H9 (cell line): Measurements from ENCODE around the gene PNO1. TPM values are rescaled to one million over a fixed set of nuclear protein-coding genes. Genes with fewer than 3 reads are reported as not detected.

ENCODE experiments used
- DNase-seq: peaks from one replicate; pipeline ENCODE4 v3.0.0-alpha.2; 2017
- H2AFZ ChIP-seq: one replicate; pipeline ENCODE4 v1.6.1; 2013; ENCODE audit warnings: mild to moderate bottlenecking, low read length, control low read depth, moderate library complexity
- H2AK5ac ChIP-seq: 2 replicates; pipeline ENCODE4 v1.6.1; 2013; ENCODE audit warnings: low read length, control low read depth, mixed read lengths; ENCODE audit not compliant: insufficient read length
- H2BK120ac ChIP-seq: one replicate; pipeline ENCODE4 v1.6.1; 2013; ENCODE audit warnings: low read depth, mild to moderate bottlenecking, low read length, control low read depth, inconsistent platforms; ENCODE audit not compliant: poor library complexity, severe bottlenecking
- H2BK12ac ChIP-seq: 2 replicates; pipeline ENCODE4 v1.6.1; 2013; ENCODE audit warnings: low read length, control low read depth, mixed read lengths, low read depth; ENCODE audit not compliant: insufficient read length
- H2BK15ac ChIP-seq: 2 replicates; pipeline ENCODE4 v1.6.1; 2013; ENCODE audit warnings: low read depth, low read length, control low read depth
- H2BK20ac ChIP-seq: one replicate; pipeline ENCODE4 v1.6.1; 2013; ENCODE audit warnings: low read depth, mild to moderate bottlenecking, low read length, control low read depth, inconsistent platforms; ENCODE audit not compliant: poor library complexity, severe bottlenecking
- H2BK5ac ChIP-seq: 2 replicates; pipeline ENCODE4 v1.6.1; 2013; ENCODE audit warnings: low read length, control low read depth, mixed read lengths; ENCODE audit not compliant: insufficient read length
- H3K14ac ChIP-seq: 2 replicates; pipeline ENCODE4 v1.6.1; 2013; ENCODE audit warnings: low read length, control low read depth; ENCODE audit not compliant: insufficient read depth
- H3K18ac ChIP-seq: 2 replicates; pipeline ENCODE4 v1.6.1; 2013; ENCODE audit warnings: low read depth, mild to moderate bottlenecking, mixed read lengths, low read length, control low read depth; ENCODE audit not compliant: insufficient read length
- H3K23ac ChIP-seq: 2 replicates; pipeline ENCODE4 v1.6.1; 2013; ENCODE audit warnings: low read length, control low read depth, mixed read lengths, low read depth; ENCODE audit not compliant: insufficient read length
- H3K23me2 ChIP-seq: 2 replicates; pipeline ENCODE4 v1.6.1; 2013; ENCODE audit warnings: low read depth, mild to moderate bottlenecking, mixed read lengths, low read length, control low read depth; ENCODE audit not compliant: insufficient read length, poor library complexity, severe bottlenecking
- H3K27ac ChIP-seq: 2 replicates; pipeline ENCODE4 v1.5.1; 2013; ENCODE audit warnings: low read length, control low read depth, mixed read lengths, low read depth; ENCODE audit not compliant: insufficient read length
- H3K27me3 ChIP-seq: 2 replicates; pipeline ENCODE4 v1.6.1; 2013; ENCODE audit warnings: low read length, control low read depth, inconsistent platforms; ENCODE audit not compliant: insufficient read depth
- H3K4ac ChIP-seq: 2 replicates; pipeline ENCODE4 v1.6.1; 2013; ENCODE audit warnings: low read depth, mild to moderate bottlenecking, control low read depth, inconsistent platforms, low read length, moderate library complexity
- H3K4me1 ChIP-seq: 2 replicates; pipeline ENCODE4 v1.6.1; 2013; ENCODE audit warnings: low read length, control low read depth, inconsistent platforms; ENCODE audit not compliant: insufficient read depth
- H3K4me2 ChIP-seq: 2 replicates; pipeline ENCODE4 v1.6.1; 2013; ENCODE audit warnings: low read length, control low read depth, mixed read lengths; ENCODE audit not compliant: insufficient read length, insufficient read depth
- H3K56ac ChIP-seq: 2 replicates; pipeline ENCODE4 v1.6.1; 2013; ENCODE audit warnings: low read depth, mild to moderate bottlenecking, mixed read lengths, low read length, control low read depth; ENCODE audit not compliant: insufficient read length
- H3K79me1 ChIP-seq: 2 replicates; pipeline ENCODE4 v1.6.1; 2013; ENCODE audit warnings: low read depth, mild to moderate bottlenecking, moderate library complexity, low read length, control low read depth, inconsistent platforms; ENCODE audit not compliant: insufficient read depth, poor library complexity, severe bottlenecking
- H3K79me2 ChIP-seq: 2 replicates; pipeline ENCODE4 v1.6.1; 2013; ENCODE audit warnings: low read length, control low read depth, inconsistent platforms; ENCODE audit not compliant: insufficient read depth
- H3K9ac ChIP-seq: 2 replicates; pipeline ENCODE4 v1.6.1; 2013; ENCODE audit warnings: low read length, control low read depth, mixed read lengths; ENCODE audit not compliant: insufficient read length; ENCODE audit errors: extremely low read depth
- H3K9me3 ChIP-seq: one replicate; pipeline ENCODE4 v1.6.1; 2013; ENCODE audit warnings: low read depth, low read length, inconsistent platforms; ENCODE audit not compliant: control insufficient read depth
- H3T11ph ChIP-seq: one replicate; pipeline ENCODE4 v1.6.1; 2013; ENCODE audit warnings: mild to moderate bottlenecking, low read length, control low read depth, inconsistent platforms
- H4K20me1 ChIP-seq: one replicate; pipeline ENCODE4 v1.6.1; 2013; ENCODE audit not compliant: control insufficient read depth, insufficient read length, insufficient read depth
- H4K5ac ChIP-seq: 2 replicates; pipeline ENCODE4 v1.6.1; 2013; ENCODE audit warnings: low read depth, mild to moderate bottlenecking, mixed read lengths, low read length, control low read depth; ENCODE audit not compliant: insufficient read length
- H4K8ac ChIP-seq: replicated peaks from 2 replicates; pipeline ENCODE4 v1.6.1; 2013; ENCODE audit warnings: low read length, control low read depth, mixed read lengths, low read depth; ENCODE audit not compliant: insufficient read length
- H4K91ac ChIP-seq: 2 replicates; pipeline ENCODE4 v1.6.1; 2013; ENCODE audit warnings: low read depth, mild to moderate bottlenecking, moderate library complexity, mixed read lengths, low read length, control low read depth; ENCODE audit not compliant: insufficient read length
- H3K27ac Mint-ChIP-seq, 3 experiments: 2 replicates in 2 of 3; 3 replicates in 1 of 3; pipeline ENCODE4 v1.8.0; 2020 to 2021; ENCODE audit warnings: mixed read lengths in 3 of 3, mild to moderate bottlenecking in 1 of 3, moderate library complexity in 1 of 3
- H3K27me3 Mint-ChIP-seq: 2 replicates; pipeline ENCODE4 v1.8.0; 2021; ENCODE audit warnings: low read depth, mild to moderate bottlenecking, moderate library complexity, mixed read lengths
- H3K36me3 Mint-ChIP-seq, 3 experiments: 2 replicates in 2 of 3; 3 replicates in 1 of 3; pipeline ENCODE4 v1.8.0; 2020 to 2021; ENCODE audit warnings: low read depth in 3 of 3, mixed read lengths in 3 of 3; ENCODE audit not compliant: insufficient read depth in 1 of 3
- H3K4me1 Mint-ChIP-seq, 2 experiments: 2 replicates each; pipeline ENCODE4 v1.8.0; 2020; ENCODE audit warnings: mixed read lengths in 2 of 2
- H3K4me3 Mint-ChIP-seq, 2 experiments: 2 replicates in 1 of 2; 3 replicates in 1 of 2; pipeline ENCODE4 v1.8.0; 2020 to 2021; ENCODE audit warnings: mild to moderate bottlenecking in 2 of 2, mixed read lengths in 2 of 2, moderate library complexity in 1 of 2
- H3K9me3 Mint-ChIP-seq, 2 experiments: 2 replicates in 1 of 2; 3 replicates in 1 of 2; pipeline ENCODE4 v1.8.0; 2020; ENCODE audit warnings: mild to moderate bottlenecking in 2 of 2, mixed read lengths in 2 of 2, moderate library complexity in 1 of 2
- CTCF ChIP-seq: fragments of 200-600 bp; sonication (generic); conservative IDR thresholded peaks from 3 replicates; pipeline ENCODE4 v1.8.0; 2021; ENCODE audit warnings: antibody characterized with exemption, mild to moderate bottlenecking
- WGBS: extraction: QIAGEN DNeasy Blood & Tissue Kit; methylation state at CpG from one replicate; pipeline ENCODE4 v1.1.7; 2013; ENCODE audit warnings: missing lambda C conversion rate, low lambda C conversion rate, mixed read lengths; ENCODE audit not compliant: insufficient read length; ENCODE audit errors: extremely low coverage; 5-methylcytosine and 5-hydroxymethylcytosine counted together
- total RNA-seq: library from RNA; stranded (reverse); gene quantifications from 2 replicates; pipeline ENCODE4 v1.2.1, GENCODE V29; 2021

Gene PNO1
- total RNA-seq, 1 experiment from 2014 or later = 46.5 TPM

GRCh38 chr2:68178432-68178831 lies 20.7 kb downstream of the PNO1 start:
- no peak for TF ChIP-seq CTCF

More at GRCh38 chr2:68178432-68178831, 20.7 kb downstream of the PNO1 start:
- no peaks in the 10 kb centered on the region for H3K9me3 Mint-ChIP-seq
- no peak overlapping the region for H3K18ac ChIP-seq
- H3K79me1 ChIP-seq = peaks cover 3% of the 10 kb centered on the region
- H3K23me2 ChIP-seq = no peaks in the 10 kb centered on the region
- H3K4me1 ChIP-seq = no peaks in the 10 kb centered on the region
- H4K91ac ChIP-seq = no peak overlapping the region
- no peaks in the 10 kb centered on the region for H3K9me3 ChIP-seq
- no peak overlapping the region for H3K4me2 ChIP-seq
- no peak overlapping the region for H3K9ac ChIP-seq
- no peak overlapping the region for H3K23ac ChIP-seq
- H3K27ac ChIP-seq = no peak overlapping the region
- H2AK5ac ChIP-seq = no peak overlapping the region
- H4K8ac ChIP-seq = no peak overlapping the region
- H2BK15ac ChIP-seq = no peak overlapping the region
- no peak overlapping the region for H2BK5ac ChIP-seq
- WGBS = no CpG with 5 or more reads among the region's 3 CpGs
- no peak overlapping the region for H2BK20ac ChIP-seq
- no peak overlapping the region for H2BK12ac ChIP-seq
- DNase-seq = no peak
- no peaks in the 10 kb centered on the region for H3K79me2 ChIP-seq
- no peaks in the 10 kb centered on the region for H3K27me3 Mint-ChIP-seq
- H3T11ph ChIP-seq = no peak overlapping the region
- H3K27me3 ChIP-seq = no peaks in the 10 kb centered on the region
- no peaks in the 10 kb centered on the region for H4K20me1 ChIP-seq
- H3K4me1 Mint-ChIP-seq = peaks cover 0 to 5% of the 10 kb centered on the region in 2 experiments; a peak in 1 of 4 replicates
- H2BK120ac ChIP-seq = no peak overlapping the region
- H3K36me3 Mint-ChIP-seq = peaks cover 4 to 44% (median 29%) of the 10 kb centered on the region in 3 experiments; a peak in 6 of 7 replicates
- no peak overlapping the region for H2AFZ ChIP-seq
- no peak overlapping the region for H3K4ac ChIP-seq
- H4K5ac ChIP-seq = no peak overlapping the region
- H3K56ac ChIP-seq = no peak overlapping the region
- H3K4me3 Mint-ChIP-seq = no peak overlapping the region
- H3K14ac ChIP-seq = no peak overlapping the region
- H3K27ac Mint-ChIP-seq = peak overlapping the region in 2 of 3 experiments; percentile 68 to 92; a peak in 4 of 7 replicates
